ENCODE results near the gene ZNF653.

GRCh38 chr19:11513946-11514345 is 8.3 kb upstream of the ZNF653 start:
- TF ChIP-seq CTCF (conservative IDR thresholded peaks at IDR 0.05; ENCODE audit: low read length) (no peak), EZH2phosphoT487 (IDR thresholded peaks at IDR 0.05; ENCODE audit: borderline replicate concordance, low read depth, low read length) (no peak)

Data from OCI-LY7 (cell line).